ENCODE data around the gene FOXP2.
"Not testable (repeated sequence)": the region's sequence is repeated elsewhere in the genome, so short reads cannot be mapped to it uniquely, and the experiment has no call there.

The FOXP2 gene

GRCh38 chr7:114488696-114489095 is 74.1 kb downstream of the FOXP2 start:
- DNase-seq (ENCODE audit: low read depth): no peak
- no peak overlapping the region for H3K4me3 ChIP-seq (ENCODE audit: control insufficient read depth, low read depth, low read length)
- TF ChIP-seq CTCF (IDR thresholded peaks at IDR 0.05; ENCODE audit: control insufficient read depth, insufficient read depth, low read depth, low read length, missing control alignments): no peak

GRCh38 chr7:114497491-114497890 is 82.9 kb downstream of the FOXP2 start:
- not testable (repeated sequence) for DNase-seq (ENCODE audit: low read depth); H3K4me3 ChIP-seq (ENCODE audit: control insufficient read depth, low read depth, low read length)

DNA sequence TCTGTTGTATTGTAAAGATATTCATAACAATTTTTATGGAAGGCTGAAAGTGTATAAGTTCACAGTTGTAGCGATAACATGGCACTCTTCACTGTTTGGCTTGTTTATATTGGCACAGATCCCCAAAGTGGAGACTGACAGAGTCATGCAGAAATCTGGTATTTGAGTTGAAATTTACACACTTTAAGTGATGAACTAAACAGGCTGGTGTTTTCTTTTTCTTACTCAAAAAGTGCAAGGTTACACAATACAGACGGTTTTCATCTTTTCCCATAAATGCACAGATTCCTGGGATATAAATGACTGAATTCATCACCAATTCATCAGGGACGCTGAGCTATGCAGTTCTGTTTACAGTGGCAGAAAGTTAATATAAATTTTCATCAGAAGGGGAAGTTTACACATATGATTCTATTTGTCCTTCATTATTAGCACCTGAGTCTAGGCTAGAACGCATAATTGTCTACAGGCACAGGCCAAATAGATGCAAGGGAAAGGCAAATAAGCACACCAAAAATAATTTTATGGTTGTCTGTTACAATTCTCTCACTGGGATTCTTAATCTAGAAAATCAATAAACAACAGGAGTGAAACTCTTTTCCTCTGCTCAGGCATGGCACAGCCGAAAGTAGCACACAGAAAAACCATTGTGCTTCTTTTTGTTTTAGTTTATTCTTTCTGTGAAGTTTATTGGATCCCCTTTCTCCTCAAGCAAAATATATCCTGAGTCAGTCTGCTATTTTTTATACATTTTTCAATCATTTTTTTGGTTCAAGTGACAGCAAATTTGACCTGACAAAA is 88.0 kb downstream of the FOXP2 start:
- TF ChIP-seq CTCF (IDR thresholded peaks at IDR 0.05; ENCODE audit: control insufficient read depth, insufficient read depth, low read depth, low read length, missing control alignments): no peak
- no peak overlapping the region for H3K4me3 ChIP-seq (ENCODE audit: control insufficient read depth, low read depth, low read length)

GRCh38 chr7:114504586-114504985 is 90.0 kb downstream of the FOXP2 start:
- TF ChIP-seq CTCF (IDR thresholded peaks at IDR 0.05; ENCODE audit: control insufficient read depth, insufficient read depth, low read depth, low read length, missing control alignments): no peak
- DNase-seq (ENCODE audit: low read depth): no peak
- H3K4me3 ChIP-seq (ENCODE audit: control insufficient read depth, low read depth, low read length): no peak overlapping the region

More for the DNA sequence above, 88.0 kb downstream of the FOXP2 start:
- no peak for DNase-seq (ENCODE audit: low read depth)

DNA sequence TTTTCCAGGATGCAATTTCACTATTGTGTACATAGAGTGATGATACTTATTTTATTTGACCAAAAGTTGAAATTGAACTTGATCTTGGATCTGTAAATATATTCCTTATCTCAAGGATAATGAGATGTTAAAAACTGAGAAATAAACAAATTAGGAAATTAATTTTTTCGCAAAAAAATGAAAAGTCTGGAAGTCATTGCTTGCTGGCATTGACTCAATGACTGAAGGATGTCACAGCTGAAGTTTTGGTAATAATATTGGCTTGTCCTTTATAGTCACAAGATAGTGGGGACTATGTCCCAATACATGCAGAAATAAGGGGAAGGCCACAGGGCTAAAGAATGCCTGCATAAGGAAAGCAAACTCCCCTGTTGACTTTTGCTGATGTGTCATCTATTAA is 92.8 kb downstream of the FOXP2 start:
- DNase-seq (ENCODE audit: low read depth): no peak
- no peak overlapping the region for H3K4me3 ChIP-seq (ENCODE audit: control insufficient read depth, low read depth, low read length)
- TF ChIP-seq CTCF (IDR thresholded peaks at IDR 0.05; ENCODE audit: control insufficient read depth, insufficient read depth, low read depth, low read length, missing control alignments): no peak

- DNase-seq (ENCODE audit: low read depth): peak; percentile 20
- no peak for TF ChIP-seq CTCF (IDR thresholded peaks at IDR 0.05; ENCODE audit: control insufficient read depth, insufficient read depth, low read depth, low read length, missing control alignments)
- H3K4me3 ChIP-seq (ENCODE audit: control insufficient read depth, low read depth, low read length): no peak overlapping the region
Measured at GRCh38 chr7:114508086-114508485, 93.5 kb downstream of the FOXP2 start.

GRCh38 chr7:114510824-114511223 is 96.2 kb downstream of the FOXP2 start:
- not testable (repeated sequence) for DNase-seq (ENCODE audit: low read depth); H3K4me3 ChIP-seq (ENCODE audit: control insufficient read depth, low read depth, low read length)

GRCh38 chr7:114519240-114519639 is 104.6 kb downstream of the FOXP2 start:
- H3K4me3 ChIP-seq (ENCODE audit: control insufficient read depth, low read depth, low read length): no peak overlapping the region
- TF ChIP-seq CTCF (IDR thresholded peaks at IDR 0.05; ENCODE audit: control insufficient read depth, insufficient read depth, low read depth, low read length, missing control alignments): no peak
- no peak for DNase-seq (ENCODE audit: low read depth)

Data from AG09309 (cell line).